ENCODE results near the gene SS18.

The SS18 gene

GRCh38 chr18:26071725-26072124 is 18.7 kb downstream of the SS18 start:
- DNase-seq (ENCODE audit: low spot score), result no peak

- no peak for DNase-seq (ENCODE audit: low spot score)
These were observed 19.4 kb downstream of the SS18 start for GRCh38 chr18:26071020-26071419.

- DNase-seq (ENCODE audit: low spot score), result no peak
These were observed 31.1 kb downstream of the SS18 start for GRCh38 chr18:26059357-26059756.

GRCh38 chr18:26057344-26057773 is 33.1 kb downstream of the SS18 start:
- no peak for DNase-seq (ENCODE audit: low spot score)

- DNase-seq (ENCODE audit: low spot score), result no peak
These were observed 34.1 kb downstream of the SS18 start for GRCh38 chr18:26056291-26056690.

GRCh38 chr18:26052505-26052904 is 37.9 kb downstream of the SS18 start:
- no peak for DNase-seq (ENCODE audit: low spot score)

- DNase-seq (ENCODE audit: low spot score), result no peak
These were observed 38.6 kb downstream of the SS18 start for GRCh38 chr18:26051843-26052242.

- no peak for DNase-seq (ENCODE audit: low spot score)
These were observed 43.9 kb downstream of the SS18 start for GRCh38 chr18:26046419-26047077.

GRCh38 chr18:26044807-26045206 is 45.6 kb downstream of the SS18 start:
- DNase-seq (ENCODE audit: low spot score), result no peak

- no peak for DNase-seq (ENCODE audit: low spot score)
These were observed 50.3 kb downstream of the SS18 start for GRCh38 chr18:26040051-26040656.

- DNase-seq (ENCODE audit: low spot score), result no peak
These were observed 51.2 kb downstream of the SS18 start for GRCh38 chr18:26039203-26039602.

GRCh38 chr18:26036635-26037034 is 53.8 kb downstream of the SS18 start:
- DNase-seq (ENCODE audit: low spot score), result no peak

GRCh38 chr18:26034850-26035497 is 55.4 kb downstream of the SS18 start:
- DNase-seq (ENCODE audit: low spot score), result no peak

- DNase-seq (ENCODE audit: low spot score), result no peak
These were observed 67.8 kb downstream of the SS18 start for GRCh38 chr18:26022585-26022984.

- no peak for DNase-seq (ENCODE audit: low spot score)
These were observed 69.2 kb downstream of the SS18 start for GRCh38 chr18:26021061-26021754.

- no peak for DNase-seq (ENCODE audit: low spot score)
These were observed 72.5 kb downstream of the SS18 start for GRCh38 chr18:26017929-26018328.

- DNase-seq (ENCODE audit: low spot score), result no peak
These were observed 76.0 kb downstream of the SS18 start for GRCh38 chr18:26014462-26014861.

GRCh38 chr18:26008619-26009018 is 81.8 kb downstream of the SS18 start:
- DNase-seq (ENCODE audit: low spot score), result no peak

- DNase-seq (ENCODE audit: low spot score), result no peak
These were observed 82.3 kb downstream of the SS18 start for GRCh38 chr18:26008096-26008495.

GRCh38 chr18:26005950-26006349 is 84.5 kb downstream of the SS18 start:
- no peak for DNase-seq (ENCODE audit: low spot score)

- no peak for DNase-seq (ENCODE audit: low spot score)
These were observed 85.6 kb downstream of the SS18 start for GRCh38 chr18:26004832-26005231.

- DNase-seq (ENCODE audit: low spot score), result no peak
These were observed 86.6 kb downstream of the SS18 start for GRCh38 chr18:26003817-26004216.

GRCh38 chr18:26003356-26003755 is 87.1 kb downstream of the SS18 start:
- no peak for DNase-seq (ENCODE audit: low spot score)

Measured in HuH-7 (cell line).